SK-N-MC (cell line): Measurements from ENCODE around the gene NPIPB8.
"Not testable (repeated sequence)": the region's sequence is repeated elsewhere in the genome, so short reads cannot be mapped to it uniquely, and the experiment has no call there.

ENCODE experiments used
- EZH2 ChIP-seq: fragments of 200-600 bp; sonication (generic); IDR thresholded peaks from one replicate; pipeline ENCODE4 v1.6.1; 2017; ENCODE audit warnings: antibody characterized with exemption
- FOXP2 ChIP-seq: optimal IDR thresholded peaks from 2 replicates; pipeline ENCODE3; 2011; ENCODE audit warnings: mild to moderate bottlenecking, moderate library complexity; ENCODE audit not compliant: insufficient read depth; ENCODE audit errors: extremely low read length, control extremely low read depth
- POLR2AphosphoS5 ChIP-seq: IDR thresholded peaks from 2 replicates; pipeline ENCODE4 v1.6.1; 2012; ENCODE audit warnings: mild to moderate bottlenecking, low read depth, low read length, borderline replicate concordance

- not testable (repeated sequence) for TF ChIP-seq EZH2, POLR2AphosphoS5, FOXP2
Observed at GRCh38 chr16:28637765-28638164, at the start of gene NPIPB8.
